K562 (cell line): Measurements from ENCODE around the gene TRAF5. TPM values are rescaled to one million over a fixed set of nuclear protein-coding genes. Genes with fewer than 3 reads are reported as not detected.
A peak's percentile ranks its signal among the peaks of the same experiment; 100 is the strongest.

Experiments
- ELF2 ChIP-seq: fragments of 250-450 bp; sonication (Bioruptor Pico); IDR thresholded peaks from 2 replicates; pipeline ENCODE4 v1.5.0; 2021; ENCODE audit warnings: mild to moderate bottlenecking
- ETS1 ChIP-seq: conservative IDR thresholded peaks from 2 replicates; pipeline ENCODE4 v1.6.1; 2011; ENCODE audit warnings: low read depth, mild to moderate bottlenecking, low read length; ENCODE audit not compliant: control insufficient read depth
- GATAD2A ChIP-seq: fragments of 450-650 bp; IDR thresholded peaks from 2 replicates; pipeline ENCODE4 v1.6.1; 2017
- GATAD2B ChIP-seq: fragments of 450-650 bp; IDR thresholded peaks from 2 replicates; pipeline ENCODE4 v1.6.1; 2017; ENCODE audit warnings: mild to moderate bottlenecking, borderline replicate concordance
- IRF1 ChIP-seq: sonication (generic); formaldehyde crosslinking; IDR thresholded peaks from 2 replicates; pipeline ENCODE4 v1.8.0; 2022; ENCODE audit warnings: missing genetic modification reagents, mild to moderate bottlenecking, borderline replicate concordance
- POU5F1 ChIP-seq: fragments of 150-350 bp; IDR thresholded peaks from 2 replicates; pipeline ENCODE4 v1.6.1; 2014; ENCODE audit warnings: borderline replicate concordance, low read length, low read depth, mild to moderate bottlenecking; ENCODE audit not compliant: partially characterized antibody
- RBM39 ChIP-seq: fragments of 200-400 bp; formaldehyde crosslinking; optimal IDR thresholded peaks from 2 replicates; pipeline ENCODE3; 2018; ENCODE audit warnings: low read depth, low read length
- SIN3B ChIP-seq: fragments of 450-650 bp; IDR thresholded peaks from 2 replicates; pipeline ENCODE4 v1.6.1; 2017; ENCODE audit warnings: low read depth, mild to moderate bottlenecking, moderate library complexity
- ZBTB5 ChIP-seq: fragments of 450-650 bp; IDR thresholded peaks from 2 replicates; pipeline ENCODE4 v1.6.1; 2017; ENCODE audit warnings: antibody characterized with exemption
- ZKSCAN1 ChIP-seq: fragments of 150-350 bp; IDR thresholded peaks from 2 replicates; pipeline ENCODE4 v1.6.1; 2016; ENCODE audit warnings: low read depth, low read length
- ZNF124 ChIP-seq: sonication (generic); formaldehyde crosslinking; IDR thresholded peaks from 2 replicates; pipeline ENCODE4 v1.8.1; 2022; ENCODE audit warnings: missing genetic modification reagents
- polyA plus RNA-seq, 8 experiments: library from polyadenylated mRNA; depleted of rRNA in 4 of 8; stranded (reverse) in 5 of 8; unstranded in 3 of 8; fragments of >200 nt; fragmentation: Nextera tagmentation in 2 of 8; fragmentation: Illumina TruSeq in 1 of 8; extraction: Ambion mirVana in 2 of 8; extraction: Trizol in 1 of 8; gene quantifications; 2 replicates each; pipeline versions ENCODE4 v1.2.1 to v1.2.3, GENCODE V29; 2011 to 2014; ENCODE audit warnings: inconsistent platforms in 1 of 8, missing spikeins in 1 of 8
- total RNA-seq, 7 experiments: library from RNA; depleted of rRNA in 6 of 7; stranded (reverse); fragments of >200 nt in 6 of 7; fragmentation: Illumina TruSeq in 2 of 7; extraction: Trizol in 2 of 7; gene quantifications; 2 replicates each; pipeline versions ENCODE4 v1.2.1 to v1.2.3, GENCODE V29; 2011 to 2021; ENCODE audit warnings: low replicate concordance in 1 of 7
- TF ChIP-seq, protein P1 (sequence below): fragments of 200-600 bp; sonication (generic); IDR thresholded peaks from one replicate; pipeline ENCODE4 v1.6.1; 2012; ENCODE audit warnings: mild to moderate bottlenecking, low read depth, low read length, inconsistent platforms

The TRAF5 gene
- total and polyA plus RNA-seq, 9 of the 15 experiments (the other 6 are each of a cell fraction or from before 2014, with no cell fraction given): 2.0 to 9.3 (median 5.3) TPM

GRCh38 chr1:211326528-211327345 lies at the start of gene TRAF5 (continued):
- TF ChIP-seq IRF1 (CRISPR knock-in tag) (no peak), SIN3B (peak; percentile 53; the same call in 1 of the 2 replicates), GATAD2B (peak; percentile 89; the same call in 1 of the 2 replicates), RBM39 (no peak), ELF2 (CRISPR knock-in tag) (no peak), POU5F1 (no peak), ZBTB5 (no peak), GATAD2A (no peak), ETS1 (no peak; the same call in 1 of the 2 replicates), ZKSCAN1 (no peak), ZNF124 (CRISPR knock-in tag) (no peak)
- TF ChIP-seq, protein P1, sequence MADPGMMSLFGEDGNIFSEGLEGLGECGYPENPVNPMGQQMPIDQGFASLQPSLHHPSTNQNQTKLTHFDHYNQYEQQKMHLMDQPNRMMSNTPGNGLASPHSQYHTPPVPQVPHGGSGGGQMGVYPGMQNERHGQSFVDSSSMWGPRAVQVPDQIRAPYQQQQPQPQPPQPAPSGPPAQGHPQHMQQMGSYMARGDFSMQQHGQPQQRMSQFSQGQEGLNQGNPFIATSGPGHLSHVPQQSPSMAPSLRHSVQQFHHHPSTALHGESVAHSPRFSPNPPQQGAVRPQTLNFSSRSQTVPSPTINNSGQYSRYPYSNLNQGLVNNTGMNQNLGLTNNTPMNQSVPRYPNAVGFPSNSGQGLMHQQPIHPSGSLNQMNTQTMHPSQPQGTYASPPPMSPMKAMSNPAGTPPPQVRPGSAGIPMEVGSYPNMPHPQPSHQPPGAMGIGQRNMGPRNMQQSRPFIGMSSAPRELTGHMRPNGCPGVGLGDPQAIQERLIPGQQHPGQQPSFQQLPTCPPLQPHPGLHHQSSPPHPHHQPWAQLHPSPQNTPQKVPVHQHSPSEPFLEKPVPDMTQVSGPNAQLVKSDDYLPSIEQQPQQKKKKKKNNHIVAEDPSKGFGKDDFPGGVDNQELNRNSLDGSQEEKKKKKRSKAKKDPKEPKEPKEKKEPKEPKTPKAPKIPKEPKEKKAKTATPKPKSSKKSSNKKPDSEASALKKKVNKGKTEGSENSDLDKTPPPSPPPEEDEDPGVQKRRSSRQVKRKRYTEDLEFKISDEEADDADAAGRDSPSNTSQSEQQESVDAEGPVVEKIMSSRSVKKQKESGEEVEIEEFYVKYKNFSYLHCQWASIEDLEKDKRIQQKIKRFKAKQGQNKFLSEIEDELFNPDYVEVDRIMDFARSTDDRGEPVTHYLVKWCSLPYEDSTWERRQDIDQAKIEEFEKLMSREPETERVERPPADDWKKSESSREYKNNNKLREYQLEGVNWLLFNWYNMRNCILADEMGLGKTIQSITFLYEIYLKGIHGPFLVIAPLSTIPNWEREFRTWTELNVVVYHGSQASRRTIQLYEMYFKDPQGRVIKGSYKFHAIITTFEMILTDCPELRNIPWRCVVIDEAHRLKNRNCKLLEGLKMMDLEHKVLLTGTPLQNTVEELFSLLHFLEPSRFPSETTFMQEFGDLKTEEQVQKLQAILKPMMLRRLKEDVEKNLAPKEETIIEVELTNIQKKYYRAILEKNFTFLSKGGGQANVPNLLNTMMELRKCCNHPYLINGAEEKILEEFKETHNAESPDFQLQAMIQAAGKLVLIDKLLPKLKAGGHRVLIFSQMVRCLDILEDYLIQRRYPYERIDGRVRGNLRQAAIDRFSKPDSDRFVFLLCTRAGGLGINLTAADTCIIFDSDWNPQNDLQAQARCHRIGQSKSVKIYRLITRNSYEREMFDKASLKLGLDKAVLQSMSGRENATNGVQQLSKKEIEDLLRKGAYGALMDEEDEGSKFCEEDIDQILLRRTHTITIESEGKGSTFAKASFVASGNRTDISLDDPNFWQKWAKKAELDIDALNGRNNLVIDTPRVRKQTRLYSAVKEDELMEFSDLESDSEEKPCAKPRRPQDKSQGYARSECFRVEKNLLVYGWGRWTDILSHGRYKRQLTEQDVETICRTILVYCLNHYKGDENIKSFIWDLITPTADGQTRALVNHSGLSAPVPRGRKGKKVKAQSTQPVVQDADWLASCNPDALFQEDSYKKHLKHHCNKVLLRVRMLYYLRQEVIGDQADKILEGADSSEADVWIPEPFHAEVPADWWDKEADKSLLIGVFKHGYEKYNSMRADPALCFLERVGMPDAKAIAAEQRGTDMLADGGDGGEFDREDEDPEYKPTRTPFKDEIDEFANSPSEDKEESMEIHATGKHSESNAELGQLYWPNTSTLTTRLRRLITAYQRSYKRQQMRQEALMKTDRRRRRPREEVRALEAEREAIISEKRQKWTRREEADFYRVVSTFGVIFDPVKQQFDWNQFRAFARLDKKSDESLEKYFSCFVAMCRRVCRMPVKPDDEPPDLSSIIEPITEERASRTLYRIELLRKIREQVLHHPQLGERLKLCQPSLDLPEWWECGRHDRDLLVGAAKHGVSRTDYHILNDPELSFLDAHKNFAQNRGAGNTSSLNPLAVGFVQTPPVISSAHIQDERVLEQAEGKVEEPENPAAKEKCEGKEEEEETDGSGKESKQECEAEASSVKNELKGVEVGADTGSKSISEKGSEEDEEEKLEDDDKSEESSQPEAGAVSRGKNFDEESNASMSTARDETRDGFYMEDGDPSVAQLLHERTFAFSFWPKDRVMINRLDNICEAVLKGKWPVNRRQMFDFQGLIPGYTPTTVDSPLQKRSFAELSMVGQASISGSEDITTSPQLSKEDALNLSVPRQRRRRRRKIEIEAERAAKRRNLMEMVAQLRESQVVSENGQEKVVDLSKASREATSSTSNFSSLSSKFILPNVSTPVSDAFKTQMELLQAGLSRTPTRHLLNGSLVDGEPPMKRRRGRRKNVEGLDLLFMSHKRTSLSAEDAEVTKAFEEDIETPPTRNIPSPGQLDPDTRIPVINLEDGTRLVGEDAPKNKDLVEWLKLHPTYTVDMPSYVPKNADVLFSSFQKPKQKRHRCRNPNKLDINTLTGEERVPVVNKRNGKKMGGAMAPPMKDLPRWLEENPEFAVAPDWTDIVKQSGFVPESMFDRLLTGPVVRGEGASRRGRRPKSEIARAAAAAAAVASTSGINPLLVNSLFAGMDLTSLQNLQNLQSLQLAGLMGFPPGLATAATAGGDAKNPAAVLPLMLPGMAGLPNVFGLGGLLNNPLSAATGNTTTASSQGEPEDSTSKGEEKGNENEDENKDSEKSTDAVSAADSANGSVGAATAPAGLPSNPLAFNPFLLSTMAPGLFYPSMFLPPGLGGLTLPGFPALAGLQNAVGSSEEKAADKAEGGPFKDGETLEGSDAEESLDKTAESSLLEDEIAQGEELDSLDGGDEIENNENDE: no peak
